GM23248 (cell line): ENCODE measurements around the gene PERCC1. TPM values are rescaled to one million over a fixed set of nuclear protein-coding genes. Genes with fewer than 3 reads are reported as not detected.
A peak's percentile ranks its signal among the peaks of the same experiment; 100 is the strongest.

Experiments
- DNase-seq: peaks from one replicate; pipeline ENCODE4 v3.0.0-alpha.2; 2015
- H2AFZ ChIP-seq: fragments of 200-600 bp; sonication (generic); 2 replicates; pipeline ENCODE4 v1.6.1; 2016; ENCODE audit warnings: antibody characterized with exemption
- H3F3A ChIP-seq: fragments of 200-600 bp; sonication (generic); 2 replicates; pipeline ENCODE4 v1.6.1; 2016; ENCODE audit warnings: mild to moderate bottlenecking, antibody characterized with exemption, mixed run types; ENCODE audit not compliant: insufficient read depth
- H3K27ac ChIP-seq: fragments of 200-600 bp; sonication (generic); 2 replicates; pipeline ENCODE4 v1.5.1; 2016; ENCODE audit warnings: mild to moderate bottlenecking
- H3K27me3 ChIP-seq: fragments of 200-600 bp; sonication (generic); replicated peaks from 2 replicates; pipeline ENCODE4 v1.6.1; 2016; ENCODE audit warnings: mild to moderate bottlenecking; ENCODE audit not compliant: insufficient read depth
- H3K36me3 ChIP-seq: fragments of 200-600 bp; sonication (generic); 2 replicates; pipeline ENCODE4 v1.6.1; 2016; ENCODE audit warnings: low read depth, mild to moderate bottlenecking
- H3K4me1 ChIP-seq: fragments of 200-600 bp; sonication (generic); 2 replicates; pipeline ENCODE4 v1.6.1; 2016; ENCODE audit warnings: mild to moderate bottlenecking; ENCODE audit not compliant: insufficient read depth
- H3K4me2 ChIP-seq: fragments of 200-600 bp; sonication (generic); one replicate; pipeline ENCODE4 v1.6.1; 2016; ENCODE audit warnings: mild to moderate bottlenecking; ENCODE audit not compliant: unreplicated experiment
- H3K4me3 ChIP-seq: fragments of 200-600 bp; sonication (generic); 2 replicates; pipeline ENCODE4 v1.5.1; 2016; ENCODE audit warnings: mild to moderate bottlenecking
- H3K79me2 ChIP-seq: fragments of 200-600 bp; sonication (generic); 2 replicates; pipeline ENCODE4 v1.6.1; 2016; ENCODE audit warnings: mild to moderate bottlenecking; ENCODE audit not compliant: insufficient read depth
- H3K9ac ChIP-seq: fragments of 200-600 bp; sonication (generic); 2 replicates; pipeline ENCODE4 v1.6.1; 2016; ENCODE audit warnings: mild to moderate bottlenecking
- H3K9me2 ChIP-seq: fragments of 200-600 bp; sonication (generic); 2 replicates; pipeline ENCODE4 v1.6.1; 2016; ENCODE audit warnings: mixed run types, mild to moderate bottlenecking, moderate library complexity; ENCODE audit not compliant: insufficient read depth
- H3K9me3 ChIP-seq: fragments of 200-600 bp; sonication (generic); one replicate; pipeline ENCODE4 v1.6.1; 2017; ENCODE audit warnings: low read depth
- H4K20me1 ChIP-seq: fragments of 200-600 bp; sonication (generic); 2 replicates; pipeline ENCODE4 v1.6.0; 2016; ENCODE audit not compliant: insufficient read depth
- EZH2 ChIP-seq: fragments of 200-600 bp; sonication (generic); IDR thresholded peaks from 2 replicates; pipeline ENCODE4 v1.6.1; 2018; ENCODE audit warnings: antibody characterized with exemption, mild to moderate bottlenecking; ENCODE audit not compliant: insufficient read depth, poor library complexity, severe bottlenecking
- EZH2phosphoT487 ChIP-seq: fragments of 200-600 bp; sonication (generic); IDR thresholded peaks from 2 replicates; pipeline ENCODE4 v1.6.1; 2018; ENCODE audit warnings: antibody characterized with exemption, moderate library complexity, mild to moderate bottlenecking, low read depth; ENCODE audit not compliant: insufficient read depth
- WGBS, 2 experiments: methylation state at CpG; one replicate each; pipeline ENCODE4 v1.1.6; 2015 to 2017; ENCODE audit warnings: low lambda C conversion rate in 2 of 2, low coverage in 1 of 2; ENCODE audit errors: missing lambda C conversion rate in 2 of 2; 5-methylcytosine and 5-hydroxymethylcytosine counted together
- in situ Hi-C: fragments of 300-500 bp; cut with MboI; formaldehyde crosslinking; loops from 2 replicates; pipeline ENCODE4 v1.15.0; 2020
- polyA plus RNA-seq: library from polyadenylated mRNA; unstranded; fragments of >200 nt; fragmentation: Nextera tagmentation; extraction: Ambion mirVana; gene quantifications from 2 replicates; pipeline ENCODE4 v1.2.1, GENCODE V29; 2016
- total RNA-seq: library from RNA; depleted of rRNA; stranded (reverse); fragments of >200 nt; shearing (Covaris generic); gene quantifications from 2 replicates; pipeline ENCODE4 v1.2.3, GENCODE V29; 2014

PERCC1 gene
- total and polyA plus RNA-seq, 2 experiments from 2014 or later = not detected

GRCh38 chr16:1470481-1471251 lies 39.8 kb downstream of the PERCC1 start:
- H3F3A ChIP-seq = no peaks in the 10 kb centered on the region
- H3K27me3 ChIP-seq = no peaks in the 10 kb centered on the region
- peak overlapping the region; percentile 24; the same call in 1 of the 2 replicates for H3K27ac ChIP-seq
- H3K4me2 ChIP-seq = no peak overlapping the region
- no peak overlapping the region for H3K4me3 ChIP-seq
- peaks cover 19% of the 10 kb centered on the region for H3K4me1 ChIP-seq
- peaks cover 78% of the 10 kb centered on the region for H3K79me2 ChIP-seq
- no peak for TF ChIP-seq EZH2
- no peak for TF ChIP-seq EZH2phosphoT487
- H2AFZ ChIP-seq = no peak overlapping the region
- in situ Hi-C loops = no loop called here
- H3K9me3 ChIP-seq = no peaks in the 10 kb centered on the region
- no peaks in the 10 kb centered on the region for H4K20me1 ChIP-seq
- H3K9me2 ChIP-seq = no peaks in the 10 kb centered on the region
- H3K9ac ChIP-seq = no peak overlapping the region; the same call in 1 of the 2 replicates
- peak; percentile 64 for DNase-seq
- WGBS, 2 experiments = 73 to 87% methylated on average over 9 to 14 of the region's 14 CpGs
- H3K36me3 ChIP-seq = no peaks in the 10 kb centered on the region

DNA sequence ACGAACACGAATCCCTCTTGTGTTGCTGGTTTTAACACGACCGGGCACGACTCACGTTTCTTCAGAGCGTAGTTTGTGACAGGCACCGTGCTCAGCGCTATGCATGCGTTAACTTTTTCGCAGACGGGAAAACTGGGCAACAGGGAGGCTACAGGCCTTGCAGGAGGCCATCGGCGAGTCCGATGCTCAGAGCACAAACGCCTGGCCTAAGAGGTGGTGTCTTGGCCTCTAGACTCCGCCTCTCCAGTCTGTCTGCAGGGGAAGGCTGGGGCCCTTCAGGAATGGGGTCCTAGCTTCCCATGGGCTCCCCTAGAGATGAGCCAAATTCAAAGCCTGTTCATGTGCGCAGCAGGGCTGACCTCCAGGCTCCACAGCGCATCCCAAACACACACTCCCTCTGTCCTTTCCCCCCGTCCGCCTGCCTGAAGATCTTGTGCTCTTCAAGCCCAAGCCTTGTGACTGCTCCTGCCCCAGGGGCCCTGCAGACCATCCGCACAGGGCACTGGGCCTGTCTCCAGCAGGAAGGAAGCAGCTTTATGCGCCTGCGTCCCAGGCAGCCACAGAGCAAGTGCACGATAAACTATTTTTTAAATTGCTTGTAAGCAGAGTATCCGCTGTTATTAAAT lies 40.8 kb downstream of the PERCC1 start:
- 93 to 97% methylated on average over 26 of the region's 26 CpGs for WGBS, 2 experiments

GRCh38 chr16:1472974-1473373 lies 42.1 kb downstream of the PERCC1 start:
- no peak overlapping the region for H3K4me3 ChIP-seq
- H4K20me1 ChIP-seq = no peaks in the 10 kb centered on the region
- 25 to 37% methylated on average over 3 of the region's 3 CpGs for WGBS, 2 experiments
- no peak overlapping the region for H3K4me2 ChIP-seq
- no peak overlapping the region for H2AFZ ChIP-seq
- H3K27ac ChIP-seq = no peak overlapping the region
- peaks cover 19% of the 10 kb centered on the region for H3K4me1 ChIP-seq
- peaks cover 68% of the 10 kb centered on the region for H3K79me2 ChIP-seq
- H3K27me3 ChIP-seq = no peaks in the 10 kb centered on the region
- H3F3A ChIP-seq = no peaks in the 10 kb centered on the region
- no peak for DNase-seq
- H3K9me3 ChIP-seq = no peaks in the 10 kb centered on the region
- no peaks in the 10 kb centered on the region for H3K9me2 ChIP-seq
- TF ChIP-seq EZH2 (no peak), EZH2phosphoT487 (no peak)
- H3K36me3 ChIP-seq = no peaks in the 10 kb centered on the region
- no peak overlapping the region for H3K9ac ChIP-seq
- in situ Hi-C loops = no loop called here

More for the DNA sequence above, 40.8 kb downstream of the PERCC1 start:
- in situ Hi-C loops = no loop called here
- Histone ChIP-seq H3K79me2 (peaks cover 78% of the 10 kb centered on the region), H3K4me1 (peaks cover 19% of the 10 kb centered on the region), H4K20me1 (no peaks in the 10 kb centered on the region), H3K36me3 (no peaks in the 10 kb centered on the region), H3K9ac (no peak overlapping the region), H3K27me3 (no peaks in the 10 kb centered on the region), H3K4me2 (no peak overlapping the region), H3K9me2 (no peaks in the 10 kb centered on the region), H3K4me3 (no peak overlapping the region), H3K27ac (no peak overlapping the region), H2AFZ (no peak overlapping the region), H3K9me3 (no peaks in the 10 kb centered on the region), H3F3A (no peaks in the 10 kb centered on the region)
- no peak for DNase-seq
- TF ChIP-seq EZH2phosphoT487 = no peak
- no peak for TF ChIP-seq EZH2

DNA sequence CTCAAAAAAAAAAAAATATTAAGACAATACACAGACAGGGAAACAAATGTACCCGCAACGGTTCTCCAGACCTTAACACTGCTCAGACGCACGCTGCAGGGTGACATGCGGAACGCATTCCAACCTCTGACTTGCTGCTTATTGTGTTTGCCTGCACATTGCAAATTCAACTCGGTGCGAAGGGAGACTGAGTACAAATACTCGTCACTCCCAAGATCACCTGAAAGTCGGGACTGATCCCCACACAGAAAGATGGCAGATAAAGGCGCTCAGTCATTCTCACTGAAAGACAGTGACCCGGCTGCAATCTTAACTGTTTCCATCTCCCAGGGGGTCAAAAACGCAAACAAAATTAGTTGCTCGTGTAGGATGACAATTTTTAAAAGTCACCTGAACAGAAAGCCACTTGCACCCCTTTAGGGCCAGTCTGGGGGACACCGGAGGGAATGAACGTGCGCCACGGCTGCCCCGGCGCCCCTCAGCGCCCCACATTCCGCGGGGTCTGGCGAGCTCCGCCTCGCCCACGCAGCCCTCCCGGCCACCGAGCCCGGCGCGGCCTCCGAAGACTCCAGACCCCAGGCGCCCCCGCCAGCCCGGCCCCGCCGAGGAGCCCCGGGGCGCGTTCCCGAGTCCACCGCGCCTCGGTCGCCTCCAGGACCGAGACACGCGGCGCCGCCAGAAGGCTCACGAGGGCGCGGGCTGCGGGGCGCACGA lies 43.4 kb downstream of the PERCC1 start:
- Histone ChIP-seq H3K4me2 (peak overlapping the region; percentile 80), H3K4me1 (peaks cover 19% of the 10 kb centered on the region), H2AFZ (peak overlapping the region; percentile 74), H3K9ac (peak overlapping the region; percentile 93), H4K20me1 (no peaks in the 10 kb centered on the region), H3K27me3 (no peaks in the 10 kb centered on the region), H3K9me3 (no peaks in the 10 kb centered on the region), H3K9me2 (no peaks in the 10 kb centered on the region), H3K4me3 (peak overlapping the region; percentile 84), H3K79me2 (peaks cover 55% of the 10 kb centered on the region), H3K36me3 (no peaks in the 10 kb centered on the region), H3K27ac (peak overlapping the region; percentile 50), H3F3A (no peaks in the 10 kb centered on the region)
- WGBS, 2 experiments = 5 to 6% methylated on average over 40 to 48 of the region's 57 CpGs
- in situ Hi-C loops = no loop called here
- peak; percentile 55 for DNase-seq
- TF ChIP-seq EZH2phosphoT487 (no peak), EZH2 (no peak)
